Pericardium fibroblast (primary cell): Measurements from ENCODE around the gene TAGLN. TPM values are rescaled to one million over a fixed set of nuclear protein-coding genes. Genes with fewer than 3 reads are reported as not detected.

ENCODE experiments used
- total RNA-seq: library from RNA; depleted of rRNA; stranded (reverse); fragments of >200 nt; gene quantifications from 2 replicates; pipeline ENCODE4 v1.2.3, GENCODE V29; 2015

Gene TAGLN
- total RNA-seq = 405 and 3,406 TPM in 2 replicates

GRCh38 chr11:117199053-117199915 is at the start of gene TAGLN:
Gene TAGLN (plus strand): TSS chr11:117199370. CDS start chr11:117203014, 3,644 bp downstream.

GRCh38 chr11:117178210-117179034 is 20.7 kb upstream of the TAGLN start, which contains the start of gene SIDT2:
Gene SIDT2 (plus strand): TSS chr11:117178743. CDS start chr11:117179264, 521 bp downstream.

GRCh38 chr11:117231842-117232091 is 32.6 kb downstream of the TAGLN start, which contains the start of gene PCSK7:
Gene PCSK7 (minus strand): TSS chr11:117232073. CDS start chr11:117229844, 2,229 bp downstream.

GRCh38 chr11:117232092-117232878 is 33.1 kb downstream of the TAGLN start, which contains the start of gene RNF214:
Gene RNF214 (plus strand): TSS chr11:117232671. CDS start chr11:117234273, 1,602 bp downstream.

Other genes starting within 250 kb of the TAGLN start
- 13.5 and 14.3 TPM in 2 replicates for gene SIK3, start 100.9 kb upstream of the TAGLN start, total RNA-seq
- 46.7 and 56.4 TPM in 2 replicates for gene PAFAH1B2, start 55.1 kb upstream of the TAGLN start, total RNA-seq
- 25.8 and 30.8 TPM in 2 replicates for gene SIDT2, start 20.6 kb upstream of the TAGLN start, total RNA-seq
- 23.2 and 41.7 TPM in 2 replicates for gene PCSK7, start 32.7 kb downstream of the TAGLN start, total RNA-seq
- 6.9 and 9.4 TPM in 2 replicates for gene RNF214, start 33.3 kb downstream of the TAGLN start, total RNA-seq
- 1.3 and 6.0 TPM in 2 replicates for gene BACE1-AS, start 92.0 kb downstream of the TAGLN start, total RNA-seq
- 34.3 and 39.2 TPM in 2 replicates for gene BACE1, start 116.9 kb downstream of the TAGLN start, total RNA-seq
- gene CEP164, start 128.5 kb downstream of the TAGLN start, total RNA-seq = 14.1 and 23.3 TPM in 2 replicates